NCI-H2227 (cell line): ENCODE measurements around the gene CPE.
"Not testable (repeated sequence)": the region's sequence is repeated elsewhere in the genome, so short reads cannot be mapped to it uniquely, and the experiment has no call there.

Source experiments
- DNase-seq: peaks from one replicate; lab custom pipeline; 2025; ENCODE audit not compliant: unreplicated experiment; lab: John Stamatoyannopoulos, UW

CPE gene

DNA sequence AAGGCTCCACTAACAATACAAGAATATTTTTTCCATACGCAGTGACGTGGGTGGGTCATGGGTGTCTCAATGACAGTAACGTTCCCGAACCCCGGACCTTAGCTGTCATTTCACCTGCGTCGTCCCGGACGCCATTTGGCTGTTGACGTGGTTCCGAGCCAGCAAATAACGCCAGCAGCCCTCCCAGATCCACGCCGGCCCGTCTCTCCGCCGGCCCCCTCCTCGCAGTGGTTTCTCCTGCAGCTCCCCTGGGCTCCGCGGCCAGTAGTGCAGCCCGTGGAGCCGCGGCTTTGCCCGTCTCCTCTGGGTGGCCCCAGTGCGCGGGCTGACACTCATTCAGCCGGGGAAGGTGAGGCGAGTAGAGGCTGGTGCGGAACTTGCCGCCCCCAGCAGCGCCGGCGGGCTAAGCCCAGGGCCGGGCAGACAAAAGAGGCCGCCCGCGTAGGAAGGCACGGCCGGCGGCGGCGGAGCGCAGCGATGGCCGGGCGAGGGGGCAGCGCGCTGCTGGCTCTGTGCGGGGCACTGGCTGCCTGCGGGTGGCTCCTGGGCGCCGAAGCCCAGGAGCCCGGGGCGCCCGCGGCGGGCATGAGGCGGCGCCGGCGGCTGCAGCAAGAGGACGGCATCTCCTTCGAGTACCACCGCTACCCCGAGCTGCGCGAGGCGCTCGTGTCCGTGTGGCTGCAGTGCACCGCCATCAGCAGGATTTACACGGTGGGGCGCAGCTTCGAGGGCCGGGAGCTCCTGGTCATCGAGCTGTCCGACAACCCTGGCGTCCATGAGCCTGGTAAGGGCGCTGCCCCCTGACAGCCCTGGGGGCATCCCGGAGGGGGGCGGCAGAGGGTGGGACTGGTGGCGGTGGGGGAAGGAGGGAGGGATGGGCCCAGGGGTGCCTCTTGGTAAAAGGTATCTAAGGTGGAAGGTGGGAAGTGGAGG, at the start of gene CPE:
TSS of gene CPE (plus strand) at position 264 of the 933 bp plus-strand sequence. CDS start at position 478, 214 bp downstream.
- DNase-seq, result peak; percentile 87

DNA sequence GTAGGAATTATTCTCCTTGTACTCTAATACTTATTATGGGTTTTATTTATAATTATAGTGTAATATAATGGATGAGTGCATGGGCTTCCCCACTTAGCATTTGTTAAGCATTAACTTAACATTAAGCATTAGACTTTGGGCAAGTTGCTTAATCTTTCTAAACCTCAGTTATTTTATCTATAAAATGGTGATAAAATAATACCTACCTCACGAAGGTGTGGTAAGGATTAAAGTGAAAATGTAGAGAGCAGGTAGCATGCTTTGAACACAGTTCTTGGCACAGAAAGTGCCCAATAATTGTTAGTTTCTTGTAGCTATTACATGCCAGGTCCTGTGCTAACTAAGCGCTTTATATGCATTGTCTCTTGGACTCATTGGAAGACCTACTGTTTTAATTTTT, 48.7 kb upstream of the CPE start:
- DNase-seq, result no peak

DNA sequence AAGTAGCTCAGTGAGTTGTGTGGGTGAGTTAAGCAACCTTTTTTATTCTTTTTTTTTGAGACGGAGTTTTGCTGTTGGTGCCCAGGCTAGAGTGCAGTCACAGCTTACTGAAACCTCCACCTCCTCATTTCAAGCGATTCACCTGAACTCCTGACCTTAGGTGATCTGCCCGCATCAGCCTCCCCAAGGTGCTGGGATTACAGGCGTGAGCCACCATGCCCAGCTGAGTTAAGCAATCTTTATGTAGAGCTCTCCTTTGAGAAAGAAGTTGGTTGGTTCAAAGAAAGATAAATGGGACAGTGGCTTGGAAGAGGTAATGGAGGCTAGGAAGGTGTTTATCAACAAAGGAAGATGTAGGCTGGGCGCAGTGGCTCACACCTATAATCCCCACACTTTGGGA, 48.1 kb upstream of the CPE start:
- no peak for DNase-seq

DNA sequence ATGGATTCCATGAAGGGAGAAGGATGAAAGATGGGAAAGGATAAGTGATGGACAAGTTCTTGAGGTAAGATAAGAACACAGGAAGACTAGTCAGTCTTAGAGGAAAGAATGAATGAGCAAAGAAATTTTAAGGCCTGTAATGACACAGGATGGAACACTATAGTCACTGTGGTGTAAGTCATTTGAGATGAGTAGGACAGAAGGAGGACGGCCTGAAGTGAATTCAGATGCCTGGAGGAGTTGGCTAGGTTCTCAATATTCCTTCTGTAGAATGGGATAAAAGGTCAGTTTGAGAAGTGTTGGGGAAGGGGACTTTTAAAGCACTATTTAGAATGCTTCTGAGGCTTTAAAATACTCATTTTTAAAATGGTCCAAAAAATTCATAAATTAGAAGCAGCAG, 47.4 kb upstream of the CPE start:
- no peak for DNase-seq

DNA sequence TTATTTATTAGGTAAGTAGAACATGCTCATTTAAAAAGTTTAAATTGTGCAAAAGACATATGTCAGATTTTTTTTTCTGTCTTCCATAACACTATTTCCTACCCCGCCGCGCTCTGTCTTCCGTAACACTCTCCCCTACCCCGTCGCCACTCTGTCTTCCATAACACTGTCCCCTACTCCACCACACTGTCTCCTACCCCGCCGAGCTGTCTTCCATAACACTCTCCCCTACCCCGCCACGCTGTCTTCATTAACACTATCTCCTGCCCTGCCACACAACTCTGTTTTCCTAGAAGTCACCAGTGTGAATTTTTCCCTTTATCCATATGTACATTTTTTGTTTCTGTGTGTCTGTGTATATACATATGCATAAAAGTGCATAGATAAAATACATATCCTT, 47.0 kb upstream of the CPE start:
- no peak for DNase-seq

DNA sequence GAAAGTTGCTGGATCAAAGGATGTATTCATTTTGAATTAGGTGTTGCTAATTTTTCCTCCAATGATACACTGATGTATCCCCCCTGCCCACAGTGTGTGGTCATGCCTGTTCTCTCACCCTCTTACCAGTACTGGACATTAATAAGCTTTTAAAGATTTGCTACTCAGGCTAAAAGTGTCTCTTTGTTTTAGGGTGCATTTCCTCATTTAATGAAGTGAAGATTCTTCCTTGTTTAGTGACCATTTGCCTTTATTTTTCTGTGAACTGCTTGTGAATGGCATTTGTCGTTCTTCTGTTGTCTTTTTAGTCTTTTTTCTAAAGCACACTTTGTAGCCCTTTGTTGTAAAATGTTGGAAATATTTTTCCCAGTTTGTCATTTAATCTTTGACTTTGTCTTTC, 46.3 kb upstream of the CPE start:
- no peak for DNase-seq

DNA sequence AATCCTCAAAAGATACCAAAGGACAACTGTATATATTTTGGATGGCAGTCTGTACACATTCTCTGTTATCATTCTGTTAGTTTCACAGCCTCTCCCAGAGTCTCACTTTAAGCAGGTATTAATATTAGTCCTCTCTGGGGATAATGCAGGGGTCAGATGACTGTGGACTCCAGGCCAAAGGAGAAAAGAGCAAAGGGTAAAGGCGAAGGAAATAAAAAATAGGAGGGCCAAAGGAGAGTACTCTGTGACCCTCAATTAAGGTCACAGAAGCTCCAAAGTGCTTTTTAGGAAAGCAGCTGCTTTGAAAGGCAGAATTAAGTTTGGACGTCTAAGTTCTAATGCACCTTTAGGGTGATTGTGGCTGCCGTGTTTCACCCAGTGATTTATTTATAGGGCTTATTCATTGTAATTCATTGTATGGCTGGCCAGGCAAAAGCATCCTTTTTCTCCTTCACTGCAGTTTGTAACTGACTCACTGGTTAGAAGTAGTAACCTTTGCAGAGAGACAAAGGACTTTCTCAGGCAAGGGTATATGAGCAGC, 43.6 kb upstream of the CPE start:
- DNase-seq, result no peak

DNA sequence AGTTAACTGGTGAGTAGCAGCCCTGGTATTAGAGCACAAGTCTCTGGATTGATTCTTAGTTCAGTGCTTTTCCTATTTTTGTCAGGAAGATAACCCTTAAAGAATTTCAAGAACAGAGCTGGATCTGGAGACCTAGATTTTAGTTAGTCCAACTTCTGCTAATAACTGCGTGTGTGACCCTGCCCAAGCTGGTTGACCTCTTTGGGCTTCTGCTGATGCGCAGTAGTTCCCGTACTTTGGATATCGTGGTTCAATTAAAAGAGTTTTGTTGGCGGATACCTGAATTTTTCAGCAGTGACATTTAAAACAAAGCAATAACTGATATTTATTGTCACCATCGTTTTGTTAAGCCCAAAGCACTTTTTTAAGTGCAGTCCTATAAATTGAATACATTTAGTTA, 42.1 kb upstream of the CPE start:
- DNase-seq, result no peak

DNA sequence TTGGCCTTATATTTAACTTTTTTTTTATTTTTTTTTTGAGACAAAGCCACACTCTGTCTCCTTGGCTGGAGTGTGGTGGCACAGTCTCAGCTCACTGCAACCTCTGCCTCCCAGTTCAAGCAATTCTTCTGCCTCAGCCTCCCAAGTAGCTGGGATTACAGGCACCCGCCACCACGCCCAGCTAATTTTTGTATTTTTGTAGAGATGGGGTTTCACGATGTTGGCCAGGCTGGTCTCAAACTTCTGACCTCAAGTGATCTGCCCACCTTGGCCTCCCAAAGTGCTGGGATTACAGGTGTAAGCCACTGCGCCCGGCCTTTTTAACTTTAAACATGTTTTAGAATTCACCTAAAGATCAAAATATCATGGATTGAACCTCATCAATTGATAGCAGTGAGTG, 36.5 kb upstream of the CPE start:
- DNase-seq, result not testable (repeated sequence)

DNA sequence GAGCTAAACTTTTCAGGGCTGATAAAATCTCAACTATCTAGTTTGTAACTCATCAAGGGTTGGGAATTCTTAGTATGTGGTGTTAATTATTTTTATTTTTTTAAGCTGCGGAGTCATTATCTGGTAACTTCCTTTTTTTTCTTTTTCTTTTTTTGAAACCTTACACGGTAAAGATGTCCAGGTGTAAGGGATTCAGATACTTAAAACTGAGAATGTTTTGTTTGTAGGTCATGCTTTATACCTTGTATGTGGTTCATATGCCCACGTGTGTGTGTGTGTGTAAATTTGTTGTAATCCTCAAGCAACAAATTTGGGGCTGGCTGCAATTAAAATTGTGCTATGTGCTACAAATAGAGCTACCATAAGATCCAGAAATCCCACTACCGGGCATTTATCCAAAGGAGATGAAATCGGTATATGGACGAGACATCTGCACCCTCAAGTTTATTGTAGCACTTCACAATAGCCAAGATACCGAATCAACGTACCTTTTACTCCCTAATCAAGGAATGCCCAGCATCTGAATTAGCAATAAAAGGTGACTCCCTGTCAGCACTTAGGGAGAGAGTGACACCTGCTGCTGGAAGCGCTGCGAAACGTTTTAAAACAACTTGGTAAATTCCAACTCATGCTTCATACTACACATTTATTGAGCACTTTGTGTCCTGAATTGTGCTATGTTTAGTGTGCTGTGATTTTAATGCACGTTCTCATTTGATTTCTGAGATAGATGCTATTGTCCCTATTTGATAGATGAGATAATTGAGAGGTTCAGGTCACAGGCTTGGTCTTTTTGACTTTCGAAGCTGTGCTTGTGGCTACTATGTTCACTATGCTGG, 35.2 kb upstream of the CPE start:
- no peak for DNase-seq

DNA sequence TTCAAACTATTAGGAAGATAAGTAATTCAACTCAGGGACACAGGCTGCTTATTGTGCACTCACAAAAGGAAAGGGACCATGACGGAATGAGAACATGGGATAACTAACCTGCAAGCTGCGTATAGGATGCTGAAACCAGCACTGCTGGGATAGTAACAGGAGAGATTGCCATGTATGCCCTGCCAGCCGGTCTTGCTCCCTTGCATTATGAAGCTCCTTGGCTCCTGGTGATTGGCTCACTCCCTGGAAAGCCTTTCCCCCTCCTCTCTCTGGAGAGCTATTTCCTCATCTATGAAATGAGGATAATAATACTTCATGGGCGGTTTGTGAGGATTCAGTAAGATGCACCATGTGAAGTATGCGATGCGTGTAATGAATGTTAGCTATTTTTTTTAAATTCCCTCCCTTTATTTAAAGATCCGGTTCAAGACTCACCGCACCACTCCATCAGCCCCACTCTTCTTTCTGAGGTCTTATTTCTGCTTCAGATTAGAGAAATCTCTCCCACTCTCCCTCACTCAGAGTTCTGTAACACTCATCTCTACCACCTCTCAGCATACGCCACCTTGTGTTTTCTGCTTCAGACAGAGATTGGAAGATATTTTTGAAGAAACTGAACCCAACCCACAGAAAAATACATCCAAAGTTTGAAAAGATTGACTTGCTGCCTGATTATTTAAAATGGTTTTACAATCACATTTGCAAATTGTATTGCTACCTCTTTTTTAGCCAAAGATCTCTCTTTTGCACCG, 33.0 kb upstream of the CPE start:
- peak; percentile 51 for DNase-seq

DNA sequence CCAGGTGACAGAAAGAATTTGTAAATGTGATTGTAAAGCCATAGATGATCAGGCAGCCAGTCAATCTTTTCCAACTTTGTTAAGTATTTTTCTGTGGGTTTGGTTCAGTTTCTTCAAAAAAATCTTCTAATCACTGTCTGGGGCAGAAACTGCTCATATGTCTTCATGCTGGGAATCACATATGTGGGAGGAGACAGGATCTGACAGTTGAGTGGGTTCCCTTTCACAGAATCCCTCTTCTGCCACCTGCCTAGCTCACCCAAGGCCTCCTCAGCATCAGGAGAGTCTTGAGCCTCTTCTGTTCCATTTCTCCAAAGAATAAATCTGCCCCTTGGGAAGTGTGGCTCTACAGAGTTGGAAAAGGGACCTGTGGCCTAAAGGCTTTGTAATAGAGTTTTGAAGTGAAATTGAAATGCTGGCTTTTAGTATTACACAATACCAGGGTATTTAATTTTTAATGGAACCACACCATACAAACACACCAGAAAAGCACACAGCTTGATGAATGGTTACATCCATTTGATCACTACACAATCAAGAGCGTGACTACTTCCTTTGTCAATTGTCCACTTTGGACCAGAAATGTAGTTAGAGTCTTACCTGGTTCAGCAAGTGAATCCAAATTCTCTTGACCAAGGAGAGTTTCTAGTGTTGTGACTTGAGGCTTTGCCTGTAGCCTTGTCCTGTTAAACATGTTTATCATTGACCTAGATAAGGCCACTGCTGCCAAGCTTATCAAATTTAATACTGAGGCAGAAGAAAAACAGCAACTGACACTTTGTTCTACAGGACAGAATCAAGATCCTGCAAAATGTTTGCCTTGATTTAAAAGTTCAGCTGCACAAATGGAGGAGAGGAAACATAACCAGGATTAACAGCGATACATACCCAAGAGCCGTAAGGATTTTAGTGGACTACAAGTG, 30.9 kb upstream of the CPE start:
- DNase-seq, result no peak

DNA sequence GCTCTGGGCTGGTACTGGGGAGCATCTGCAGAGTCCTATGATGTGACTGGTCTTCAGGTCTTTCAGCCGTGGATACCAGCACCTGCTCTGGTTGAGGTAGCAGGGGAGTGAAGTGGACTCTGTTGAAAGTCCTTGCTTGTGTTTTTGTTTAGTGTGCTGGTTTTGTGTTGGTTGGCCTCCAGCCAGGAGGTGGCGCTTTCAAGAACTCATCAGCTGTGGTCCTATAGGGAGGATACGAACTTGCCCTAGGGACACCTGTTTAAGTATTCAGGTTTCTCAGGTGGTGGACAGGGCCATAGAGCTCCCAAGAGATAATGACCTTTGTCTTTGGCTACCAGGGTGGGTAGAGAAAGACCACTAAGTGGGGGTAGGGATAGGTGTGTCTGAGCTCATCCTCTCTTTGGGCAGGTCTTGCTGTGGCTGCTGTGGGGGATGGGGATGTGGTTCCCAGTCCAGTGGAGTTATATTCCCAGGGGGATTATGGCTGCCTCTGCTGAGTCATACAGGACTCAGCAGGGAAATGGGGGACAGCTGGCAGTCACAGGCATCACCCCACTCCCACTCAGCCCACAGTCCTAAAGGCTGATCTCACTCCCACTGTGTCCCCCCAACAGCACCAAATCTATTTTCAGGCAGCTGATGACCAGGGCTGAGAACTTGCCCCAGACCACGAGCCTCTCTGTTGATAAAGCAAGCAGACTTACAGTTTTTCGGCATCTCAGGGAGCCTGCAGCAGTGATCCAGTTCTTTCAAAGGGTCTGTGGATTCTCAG, 27.3 kb upstream of the CPE start:
- DNase-seq, result no peak

DNA sequence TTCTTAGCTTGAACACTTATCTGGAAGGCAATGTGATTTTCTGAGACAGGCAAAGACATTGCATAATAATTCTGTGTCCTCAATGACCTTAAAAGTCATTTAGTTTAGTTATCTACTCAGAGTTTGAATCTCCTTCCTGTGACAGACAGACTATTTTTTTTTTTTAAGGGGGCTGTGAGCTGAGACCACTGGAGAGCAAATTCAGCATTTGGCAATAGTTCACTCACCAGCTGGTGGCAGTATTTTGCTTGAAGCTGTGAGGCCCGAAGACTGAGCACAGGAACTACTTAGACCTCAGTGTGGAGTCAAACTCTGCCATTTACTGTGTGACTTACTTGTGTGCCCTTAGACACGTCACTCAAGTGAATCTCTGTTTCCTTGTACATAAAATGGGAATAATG, 22.9 kb upstream of the CPE start:
- DNase-seq, result peak; percentile 43

DNA sequence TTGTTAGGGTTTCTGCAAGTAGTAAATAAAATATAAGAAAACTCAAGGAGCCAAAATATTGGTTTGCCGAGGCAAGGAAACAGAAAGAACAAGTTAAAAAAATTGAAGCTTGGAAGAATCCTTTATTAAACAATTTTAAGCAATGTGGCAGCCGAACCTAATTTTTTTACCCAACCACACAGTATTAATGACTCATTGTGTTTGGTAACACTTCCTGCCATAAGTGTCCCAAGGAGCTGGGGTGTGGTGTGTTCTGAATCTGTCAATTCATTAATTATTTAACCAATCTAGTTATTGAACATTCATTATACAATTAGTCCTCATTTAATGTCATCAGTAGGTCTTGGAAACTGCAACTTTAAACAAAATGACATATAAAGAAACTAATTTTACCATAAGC, 19.3 kb upstream of the CPE start:
- DNase-seq, result no peak

DNA sequence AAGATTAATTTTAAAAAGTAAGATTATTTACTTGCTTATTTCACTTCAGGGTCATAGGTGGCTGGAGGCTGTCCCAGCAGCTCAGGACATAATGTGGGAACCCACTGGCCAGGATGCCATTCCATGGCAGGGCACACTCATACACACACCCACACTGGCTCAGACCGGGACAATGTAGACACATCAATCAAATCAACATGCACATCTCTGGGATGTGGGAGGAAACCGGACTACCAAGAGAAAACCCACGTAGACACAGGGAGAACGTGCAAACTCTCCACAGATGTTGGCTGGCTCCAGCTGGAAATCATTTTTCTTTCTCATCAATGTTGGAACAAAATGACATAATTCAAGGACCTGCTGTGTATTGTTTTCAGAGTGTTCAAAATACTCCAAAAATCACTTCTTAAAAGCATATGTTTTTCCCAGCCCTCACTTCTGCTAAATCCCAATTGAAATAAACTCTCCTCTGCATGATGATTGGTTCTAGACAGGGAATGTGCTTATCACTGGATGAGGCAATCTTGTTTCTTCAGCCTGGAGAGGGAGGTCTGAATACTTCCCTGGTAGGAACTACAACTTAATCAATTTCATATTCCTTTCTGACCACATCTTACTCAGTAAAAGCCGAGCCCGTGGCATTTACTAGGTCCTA, 18.6 kb upstream of the CPE start:
- no peak for DNase-seq

DNA sequence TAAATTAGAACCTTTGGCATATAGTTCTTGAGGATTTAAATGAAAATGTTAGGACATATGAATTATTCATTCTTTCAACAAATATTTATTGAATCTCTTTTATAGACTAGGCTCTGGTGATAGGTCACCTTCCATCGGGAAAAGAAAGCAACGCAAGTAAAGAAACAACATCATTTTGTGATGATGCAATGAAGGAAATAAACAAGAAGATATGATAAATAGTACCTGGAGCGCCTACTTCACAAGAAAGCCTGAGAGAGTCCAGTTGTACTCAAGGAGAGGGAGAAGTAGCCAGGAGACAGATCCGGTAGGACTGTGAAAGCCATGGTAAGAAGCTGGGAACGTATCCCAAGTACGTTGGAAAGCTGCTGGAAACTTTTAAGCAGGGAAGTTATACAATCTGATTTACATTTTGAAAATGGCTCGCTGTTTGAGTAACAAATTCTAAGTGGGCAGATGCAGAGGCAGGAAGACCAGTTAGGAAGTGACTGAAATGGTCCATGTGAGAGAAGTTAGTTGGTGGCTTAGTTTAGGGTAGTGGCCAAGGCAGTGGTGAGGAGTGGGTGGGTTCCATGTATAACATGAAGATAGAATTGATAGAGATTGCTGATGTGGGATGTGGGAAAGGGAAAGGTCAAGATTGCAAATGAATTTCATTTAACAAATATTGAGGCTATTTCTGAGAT, 17.7 kb upstream of the CPE start:
- DNase-seq, result no peak

DNA sequence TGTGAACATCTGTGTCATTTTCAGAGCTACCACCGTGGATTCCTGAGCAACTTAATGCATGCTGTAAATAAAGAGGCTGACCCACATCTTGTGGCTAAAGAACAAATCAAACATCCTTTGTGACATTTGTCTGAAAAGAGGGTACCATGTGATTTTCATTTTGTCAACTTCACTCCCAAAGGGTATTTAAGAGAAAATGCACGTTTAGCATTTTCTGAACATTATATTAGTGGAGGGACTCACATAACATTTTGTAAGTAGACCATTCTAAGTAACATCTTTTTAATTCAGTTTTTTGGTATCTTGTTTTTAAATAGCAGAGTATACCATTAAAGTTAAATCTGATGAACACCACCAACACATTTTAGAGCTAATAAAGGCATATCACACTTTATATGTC, 17.0 kb upstream of the CPE start:
- no peak for DNase-seq
